SU-DHL-6 (cell line): Measurements from ENCODE around the gene PLA2G6.
"Not testable (repeated sequence)": the region's sequence is repeated elsewhere in the genome, so short reads cannot be mapped to it uniquely, and the experiment has no call there.

Experiments
- H2AFZ ChIP-seq: fragments of 200-600 bp; sonication (generic); 2 replicates; pipeline ENCODE4 v1.6.1; 2014; ENCODE audit warnings: low read depth, mild to moderate bottlenecking, moderate library complexity, mixed read lengths, antibody characterized with exemption, low read length; ENCODE audit not compliant: severe bottlenecking
- H3F3A ChIP-seq: fragments of 200-600 bp; shearing (Covaris generic); 2 replicates; pipeline ENCODE4 v1.6.0; 2016; ENCODE audit warnings: antibody characterized with exemption, mild to moderate bottlenecking; ENCODE audit not compliant: insufficient read depth
- H3K27ac ChIP-seq: fragments of 200-600 bp; sonication (generic); 2 replicates; pipeline ENCODE4 v1.5.1; 2016; ENCODE audit warnings: low read depth, mild to moderate bottlenecking, low read length, moderate library complexity, mixed read lengths
- H3K27me3 ChIP-seq: fragments of 200-600 bp; sonication (generic), shearing (Covaris generic); 2 replicates; pipeline ENCODE4 v1.6.0; 2014; ENCODE audit warnings: mild to moderate bottlenecking, low read length
- H3K36me3 ChIP-seq: fragments of 200-600 bp; sonication (generic); 2 replicates; pipeline ENCODE4 v1.6.1; 2014; ENCODE audit warnings: mild to moderate bottlenecking, low read length, mixed read lengths
- H3K4me2 ChIP-seq: fragments of 300-600, 200-600 bp; shearing (Covaris generic), sonication (generic); 2 replicates; pipeline ENCODE4 v1.6.0; 2014; ENCODE audit warnings: low read length, low read depth, mild to moderate bottlenecking; ENCODE audit not compliant: poor library complexity, severe bottlenecking
- H3K4me3 ChIP-seq: fragments of 200-600 bp; sonication (generic); 2 replicates; pipeline ENCODE4 v1.5.1; 2014; ENCODE audit warnings: antibody characterized with exemption, low read length, mild to moderate bottlenecking, mixed read lengths; ENCODE audit not compliant: insufficient read depth, poor library complexity, severe bottlenecking
- H3K79me2 ChIP-seq: fragments of 200-600 bp; sonication (generic); 2 replicates; pipeline ENCODE4 v1.6.1; 2014; ENCODE audit warnings: mild to moderate bottlenecking, low read length, moderate library complexity; ENCODE audit not compliant: insufficient read depth
- H3K9ac ChIP-seq: fragments of 200-600 bp; sonication (generic); 2 replicates; pipeline ENCODE4 v1.7.0; 2014; ENCODE audit warnings: mild to moderate bottlenecking, low read length
- H3K9me2 ChIP-seq: fragments of 200-600 bp; sonication (generic); replicated peaks from 2 replicates; pipeline ENCODE4 v1.6.1; 2014; ENCODE audit warnings: low read length; ENCODE audit not compliant: insufficient read depth
- H3K9me3 ChIP-seq: fragments of 200-600 bp; sonication (generic); 2 replicates; pipeline ENCODE4 v1.6.1; 2014; ENCODE audit warnings: low read length, mixed read lengths; ENCODE audit not compliant: insufficient read depth
- H4K20me1 ChIP-seq: fragments of 200-600 bp; sonication (generic); 2 replicates; pipeline ENCODE4 v1.6.1; 2014; ENCODE audit warnings: low read depth, mild to moderate bottlenecking, antibody characterized with exemption, low read length, moderate library complexity, mixed read lengths
- EZH2phosphoT487 ChIP-seq: fragments of 200-600 bp; sonication (generic), shearing (Covaris generic); conservative IDR thresholded peaks from 2 replicates; pipeline ENCODE4 v1.6.1; 2018; ENCODE audit warnings: mild to moderate bottlenecking, antibody characterized with exemption, low read length, moderate library complexity, mixed read lengths
- TF ChIP-seq, protein P1 (sequence below): fragments of 200-600 bp; sonication (generic); IDR thresholded peaks from one replicate; pipeline ENCODE4 v1.5.1; 2017; ENCODE audit warnings: antibody characterized with exemption, mild to moderate bottlenecking, low read length, moderate library complexity; ENCODE audit not compliant: insufficient read depth, poor library complexity, severe bottlenecking

The PLA2G6 gene

DNA sequence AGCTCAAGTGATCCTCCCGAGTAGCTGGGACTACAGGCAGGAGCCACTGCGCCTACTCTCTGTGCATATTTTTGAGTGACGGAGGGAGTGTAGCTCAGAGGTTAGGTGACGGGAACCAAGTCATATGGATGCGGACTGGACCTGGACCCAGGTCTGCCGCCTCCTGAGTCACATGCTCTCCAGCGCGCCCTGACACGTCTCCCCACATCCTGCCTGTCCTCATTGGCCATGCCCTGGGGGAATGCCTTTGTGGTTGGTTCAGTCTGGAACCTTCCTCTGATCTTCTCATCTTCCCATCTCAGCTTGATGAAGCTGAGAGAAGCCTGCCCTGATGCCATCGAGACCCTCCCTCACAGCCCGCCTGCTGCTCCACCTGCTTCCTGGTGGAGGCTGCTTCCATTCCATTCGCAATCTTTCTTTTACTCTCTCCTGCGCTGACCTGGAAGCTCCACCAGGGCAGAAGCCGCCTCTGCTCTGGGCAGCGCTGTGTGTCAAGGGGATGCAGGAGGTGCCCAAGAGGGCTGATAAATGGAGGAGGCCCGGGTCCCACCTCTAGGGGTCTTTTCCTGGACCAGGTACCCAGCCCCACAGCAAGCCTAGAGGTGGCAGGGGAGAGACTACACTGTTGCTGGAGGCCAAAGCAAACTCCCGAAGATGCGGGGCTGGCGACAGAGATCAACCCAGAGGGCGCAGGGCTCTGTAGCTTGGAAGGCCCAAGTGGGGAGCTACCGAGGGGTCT, 57.2 kb downstream of the PLA2G6 start:
- H3F3A ChIP-seq: no peaks in the 10 kb centered on the region
- no peak overlapping the region for H3K4me2 ChIP-seq
- H3K9me2 ChIP-seq: no peaks in the 10 kb centered on the region
- no peaks in the 10 kb centered on the region for H3K9me3 ChIP-seq
- TF ChIP-seq EZH2phosphoT487: no peak
- TF ChIP-seq, protein P1, sequence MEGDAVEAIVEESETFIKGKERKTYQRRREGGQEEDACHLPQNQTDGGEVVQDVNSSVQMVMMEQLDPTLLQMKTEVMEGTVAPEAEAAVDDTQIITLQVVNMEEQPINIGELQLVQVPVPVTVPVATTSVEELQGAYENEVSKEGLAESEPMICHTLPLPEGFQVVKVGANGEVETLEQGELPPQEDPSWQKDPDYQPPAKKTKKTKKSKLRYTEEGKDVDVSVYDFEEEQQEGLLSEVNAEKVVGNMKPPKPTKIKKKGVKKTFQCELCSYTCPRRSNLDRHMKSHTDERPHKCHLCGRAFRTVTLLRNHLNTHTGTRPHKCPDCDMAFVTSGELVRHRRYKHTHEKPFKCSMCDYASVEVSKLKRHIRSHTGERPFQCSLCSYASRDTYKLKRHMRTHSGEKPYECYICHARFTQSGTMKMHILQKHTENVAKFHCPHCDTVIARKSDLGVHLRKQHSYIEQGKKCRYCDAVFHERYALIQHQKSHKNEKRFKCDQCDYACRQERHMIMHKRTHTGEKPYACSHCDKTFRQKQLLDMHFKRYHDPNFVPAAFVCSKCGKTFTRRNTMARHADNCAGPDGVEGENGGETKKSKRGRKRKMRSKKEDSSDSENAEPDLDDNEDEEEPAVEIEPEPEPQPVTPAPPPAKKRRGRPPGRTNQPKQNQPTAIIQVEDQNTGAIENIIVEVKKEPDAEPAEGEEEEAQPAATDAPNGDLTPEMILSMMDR: no peak
- no peak overlapping the region for H2AFZ ChIP-seq
- H3K36me3 ChIP-seq: no peaks in the 10 kb centered on the region
- no peak overlapping the region for H3K9ac ChIP-seq
- H3K27ac ChIP-seq: no peak overlapping the region
- H3K79me2 ChIP-seq: no peaks in the 10 kb centered on the region
- H3K4me3 ChIP-seq: no peak overlapping the region
- H4K20me1 ChIP-seq: no peaks in the 10 kb centered on the region
- no peaks in the 10 kb centered on the region for H3K27me3 ChIP-seq

DNA sequence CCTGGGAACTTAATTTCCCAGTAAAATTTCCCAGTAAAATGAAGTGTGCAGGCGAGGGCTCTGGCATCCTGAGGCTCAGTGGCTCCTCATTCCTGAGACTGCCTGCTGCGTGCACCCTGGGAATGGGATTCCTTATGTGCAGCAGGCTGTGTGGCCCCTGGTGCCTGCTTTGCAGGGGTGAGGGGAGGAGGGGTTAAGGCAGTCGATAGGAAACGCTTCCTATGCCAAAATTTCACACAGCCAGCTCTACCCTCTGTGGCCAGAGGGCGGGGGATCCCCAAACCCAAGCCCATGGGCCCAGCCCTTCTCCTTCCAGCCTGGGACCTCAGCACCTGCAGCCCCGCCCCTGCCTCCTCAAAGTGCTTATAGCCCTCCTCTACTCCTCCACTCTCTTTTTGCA, 59.0 kb downstream of the PLA2G6 start:
- no peak overlapping the region for H3K4me2 ChIP-seq
- no peak overlapping the region for H3K9ac ChIP-seq
- H3K36me3 ChIP-seq: no peaks in the 10 kb centered on the region
- no peak overlapping the region for H3K4me3 ChIP-seq
- no peaks in the 10 kb centered on the region for H3K9me3 ChIP-seq
- no peak overlapping the region for H3K27ac ChIP-seq
- no peaks in the 10 kb centered on the region for H3K9me2 ChIP-seq
- H3K27me3 ChIP-seq: no peaks in the 10 kb centered on the region
- no peak overlapping the region for H2AFZ ChIP-seq
- H3F3A ChIP-seq: no peaks in the 10 kb centered on the region
- no peaks in the 10 kb centered on the region for H3K79me2 ChIP-seq
- no peaks in the 10 kb centered on the region for H4K20me1 ChIP-seq
- TF ChIP-seq EZH2phosphoT487: no peak
- TF ChIP-seq, protein P1: no peak

DNA sequence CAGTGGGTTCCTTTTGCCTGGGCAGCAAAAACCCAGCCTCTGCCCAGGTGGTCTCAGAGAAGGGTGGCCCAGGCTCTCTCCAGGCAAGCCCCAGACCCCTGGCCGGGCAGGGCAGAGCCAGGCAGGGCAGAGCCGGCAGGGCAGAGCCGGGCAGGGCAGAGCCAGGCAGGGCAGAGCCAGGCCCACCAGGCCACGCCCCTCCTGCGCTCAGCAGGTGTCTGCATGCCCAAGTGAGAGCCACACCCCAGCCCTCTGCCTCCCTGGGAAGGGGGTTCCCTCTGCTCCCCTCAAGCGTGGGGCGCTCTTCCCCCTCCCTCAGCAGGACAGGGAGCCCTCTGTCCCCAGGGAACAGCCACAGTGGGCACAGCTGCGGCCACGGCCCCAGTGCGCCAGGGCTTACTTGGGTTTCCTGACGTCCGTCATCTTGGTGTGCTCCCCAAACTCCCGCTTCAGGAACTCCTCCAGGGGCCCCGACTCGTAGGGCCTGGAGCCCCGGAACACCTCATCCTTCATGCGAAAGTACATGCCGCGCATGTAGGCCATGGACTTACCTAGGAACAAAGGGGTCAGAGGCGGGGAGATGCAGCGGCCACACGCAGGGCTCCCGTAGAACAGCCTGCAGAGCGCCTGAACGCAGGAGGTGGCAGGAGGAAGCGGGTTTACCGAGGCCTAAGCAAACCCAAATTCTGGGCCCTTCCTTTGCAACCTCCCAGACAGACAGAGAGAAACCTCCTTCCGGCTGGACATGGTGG, 61.1 kb downstream of the PLA2G6 start:
- Histone ChIP-seq H2AFZ (no peak overlapping the region), H4K20me1 (no peaks in the 10 kb centered on the region), H3K27me3 (no peaks in the 10 kb centered on the region), H3K4me2 (no peak overlapping the region), H3F3A (no peaks in the 10 kb centered on the region), H3K4me3 (no peak overlapping the region), H3K79me2 (no peaks in the 10 kb centered on the region), H3K27ac (no peak overlapping the region), H3K9me3 (no peaks in the 10 kb centered on the region), H3K36me3 (no peaks in the 10 kb centered on the region), H3K9me2 (no peaks in the 10 kb centered on the region), H3K9ac (no peak overlapping the region)
- TF ChIP-seq, protein P1: no peak
- TF ChIP-seq EZH2phosphoT487: no peak

DNA sequence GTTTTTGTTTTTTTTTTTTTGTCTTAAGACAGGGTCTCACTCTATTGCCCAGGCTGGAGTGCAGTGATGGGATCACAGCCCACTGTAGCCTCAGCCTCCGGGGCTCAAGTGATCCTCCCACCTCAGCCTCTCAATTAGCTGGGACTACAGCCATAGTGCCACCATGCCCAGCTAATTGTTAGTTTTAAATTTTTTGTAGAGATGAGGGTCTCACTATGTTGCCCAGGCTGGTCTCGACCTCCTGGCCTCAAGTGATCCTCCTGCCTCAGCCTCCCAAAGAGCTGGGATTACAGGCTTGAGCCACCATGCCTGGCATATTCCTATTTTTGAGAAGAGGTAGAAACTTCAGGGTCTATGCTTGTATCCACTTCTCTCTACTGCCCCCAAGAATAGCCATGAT, 62.9 kb downstream of the PLA2G6 start:
- H3K9me2 ChIP-seq, H3K9me3 ChIP-seq, H2AFZ ChIP-seq, H3F3A ChIP-seq, H3K79me2 ChIP-seq, H3K4me2 ChIP-seq, H3K36me3 ChIP-seq, H4K20me1 ChIP-seq, H3K27ac ChIP-seq, H3K27me3 ChIP-seq, H3K9ac ChIP-seq, H3K4me3 ChIP-seq: not testable (repeated sequence)
